Naive thymus-derived CD4-positive, alpha-beta T cell (primary cell): ENCODE measurements around the gene NMBR. TPM values are rescaled to one million over a fixed set of nuclear protein-coding genes. Genes with fewer than 3 reads are reported as not detected.
A peak's percentile ranks its signal among the peaks of the same experiment; 100 is the strongest.

Experiments
- ATAC-seq: fragments of 150-1000 bp; cut with Tn5 transposase; 2 replicates; pipeline ENCODE4 v1.10.0; 2021; ENCODE audit warnings: mild to moderate bottlenecking, moderate library complexity
- CTCF ChIA-PET: fragments of 350-600 bp; sonication (Branson Sonifier 250); formaldehyde crosslinking; loops from one replicate; lab custom pipeline; 2021; ENCODE audit warnings: antibody characterized with exemption; lab: Charles Lee
- POLR2A ChIA-PET: fragments of 350-600 bp; sonication (Branson Sonifier 250); formaldehyde crosslinking; loops from one replicate; lab custom pipeline; 2021; ENCODE audit warnings: antibody characterized with exemption, inconsistent platforms; lab: Charles Lee
- DNase-seq, 9 donors: peaks; one replicate each; pipeline versions ENCODE4 v3.0.0 to v3.0.0-alpha.2; 2020 to 2022; ENCODE audit warnings: mixed read lengths in 1 of 9
- H3K27ac ChIP-seq: one replicate; pipeline ENCODE4 v1.7.0; 2013; ENCODE audit warnings: mild to moderate bottlenecking, low read depth, low read length, moderate library complexity
- H3K27me3 ChIP-seq, 2 donors: one replicate each; pipeline ENCODE4 v1.7.0; 2013; ENCODE audit warnings: low read length in 2 of 2, mild to moderate bottlenecking in 2 of 2, moderate library complexity in 2 of 2; ENCODE audit not compliant: control insufficient read depth in 2 of 2, insufficient read depth in 2 of 2
- H3K36me3 ChIP-seq, 3 experiments: 1 replicate in 2 of 3; 2 replicates in 1 of 3; pipeline ENCODE4 v1.7.0; 2013; ENCODE audit warnings: low read length in 3 of 3, mild to moderate bottlenecking in 3 of 3, moderate library complexity in 1 of 3; ENCODE audit not compliant: insufficient read depth in 3 of 3, control insufficient read depth in 2 of 3
- H3K4me1 ChIP-seq, 2 donors: one replicate each; pipeline ENCODE4 v1.7.0; 2013; ENCODE audit warnings: low read length in 2 of 2, mild to moderate bottlenecking in 2 of 2, moderate library complexity in 1 of 2; ENCODE audit not compliant: control insufficient read depth in 2 of 2, insufficient read depth in 2 of 2
- H3K4me3 ChIP-seq: 2 replicates; pipeline ENCODE4 v1.7.0; 2013; ENCODE audit warnings: mild to moderate bottlenecking, low read length
- H3K9me3 ChIP-seq, 3 experiments: 1 replicate in 2 of 3; 2 replicates in 1 of 3; pipeline ENCODE4 v1.7.0; 2013; ENCODE audit warnings: low read length in 3 of 3; ENCODE audit not compliant: control insufficient read depth in 2 of 3
- H3K27ac Mint-ChIP-seq, 9 donors: one replicate each; pipeline ENCODE4 v1.8.0; 2020 to 2022; ENCODE audit warnings: mixed read lengths in 9 of 9, mild to moderate bottlenecking in 8 of 9, moderate library complexity in 5 of 9, inconsistent platforms in 2 of 9
- H3K27me3 Mint-ChIP-seq, 5 donors: one replicate each; pipeline ENCODE4 v1.8.0; 2021 to 2022; ENCODE audit warnings: mixed read lengths in 5 of 5, mild to moderate bottlenecking in 1 of 5
- H3K36me3 Mint-ChIP-seq, 5 donors: one replicate each; pipeline ENCODE4 v1.8.0; 2020 to 2022; ENCODE audit warnings: mixed read lengths in 5 of 5, mild to moderate bottlenecking in 3 of 5, inconsistent platforms in 1 of 5
- H3K4me1 Mint-ChIP-seq, 7 donors: one replicate each; pipeline ENCODE4 v1.8.0; 2020 to 2022; ENCODE audit warnings: mixed read lengths in 7 of 7, mild to moderate bottlenecking in 3 of 7, inconsistent platforms in 1 of 7
- H3K4me3 Mint-ChIP-seq, 10 donors: one replicate each; pipeline ENCODE4 v1.8.0; 2020 to 2022; ENCODE audit warnings: mild to moderate bottlenecking in 10 of 10, mixed read lengths in 10 of 10, moderate library complexity in 6 of 10, inconsistent platforms in 2 of 10
- H3K9me3 Mint-ChIP-seq, 11 donors: one replicate each; pipeline ENCODE4 v1.8.0; 2020 to 2022; ENCODE audit warnings: mixed read lengths in 11 of 11, mild to moderate bottlenecking in 4 of 11, inconsistent platforms in 1 of 11, moderate library complexity in 1 of 11
- intact Hi-C, 2 donors: fragments of 100-400 bp; cut with micrococcal nuclease; formaldehyde crosslinking; loops; one replicate each; pipeline ENCODE4 v1.15.1; 2023
- polyA plus RNA-seq, 2 donors: library from polyadenylated mRNA; unstranded; fragments of 300-500 nt; fragmentation: Illumina TruSeq; gene quantifications; one replicate each; pipeline ENCODE4 v1.2.3, GENCODE V29; 2021
- total RNA-seq, 6 experiments: library from RNA in 5 of 6; stranded (reverse) in 5 of 6; gene quantifications; 1 replicate in 5 of 6; 2 replicates in 1 of 6; pipeline ENCODE4 v1.2.3 and lab custom pipeline; 2021 to 2026

Gene NMBR
- total and polyA plus RNA-seq, 7 experiments from 2014 or later, result not detected

DNA sequence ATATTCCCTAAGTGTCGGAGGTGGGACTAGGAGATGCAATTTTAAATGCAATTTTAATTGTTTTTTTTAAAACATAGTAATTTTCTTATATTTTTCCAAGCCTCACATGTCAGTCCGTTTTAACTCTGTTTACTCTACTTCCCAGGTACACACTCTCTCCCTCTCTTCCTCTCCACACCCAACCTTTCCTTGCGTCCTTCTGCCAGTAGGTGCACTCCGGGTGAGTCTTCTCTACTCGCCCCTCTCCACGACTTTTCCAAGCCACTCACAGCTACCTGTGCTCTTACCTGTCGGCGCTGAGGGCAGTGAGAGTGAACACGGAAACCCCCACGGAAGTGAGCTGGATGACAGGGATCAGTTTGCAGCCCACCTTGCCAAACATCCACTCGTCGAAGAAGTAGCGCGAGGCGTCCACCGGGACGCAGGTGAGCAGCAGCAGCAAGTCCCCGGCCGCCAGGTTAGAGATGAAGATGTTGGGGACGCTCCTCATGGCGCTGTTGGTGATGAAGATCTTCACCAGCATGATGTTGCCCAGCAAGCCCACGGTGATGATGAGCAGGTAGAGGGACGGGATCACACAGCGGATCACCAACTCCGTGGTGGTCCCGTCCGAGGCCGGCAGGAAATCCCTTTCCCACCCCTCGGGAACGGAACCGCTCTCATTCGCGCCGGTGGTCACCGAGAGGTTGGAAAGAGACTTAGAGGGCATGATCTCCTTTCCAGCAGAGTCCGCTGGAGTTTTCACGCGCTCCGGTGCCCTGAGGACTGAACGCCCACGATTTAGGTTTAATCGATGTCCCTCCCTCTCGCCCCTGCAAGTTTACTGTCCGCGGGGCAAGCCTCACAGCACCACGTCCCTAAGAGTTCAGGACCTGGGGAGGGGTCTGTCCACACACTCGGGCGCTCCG lies 58.7 kb downstream of the NMBR start:
- POLR2A ChIA-PET, result no interaction called here
- no peak for ATAC-seq
- no peaks in the 10 kb centered on the region for H3K9me3 ChIP-seq
- no peak for DNase-seq
- Mint-ChIP-seq H3K4me3 (peak overlapping the region in 6 of 10 donors; percentile 11 to 57 (median 40)), H3K36me3 (peaks cover 0 to 5% (median 0%) of the 10 kb centered on the region in 5 donors), H3K4me1 (peaks cover 0 to 8% (median 4%) of the 10 kb centered on the region in 7 donors), H3K9me3 (peaks cover 0 to 6% (median 0%) of the 10 kb centered on the region in 11 donors), H3K27ac (no peak overlapping the region), H3K27me3 (peaks cover 25 to 42% (median 36%) of the 10 kb centered on the region in 5 donors)
- CTCF ChIA-PET, result no interaction called here
- no peaks in the 10 kb centered on the region for H3K36me3 ChIP-seq
- H3K27ac ChIP-seq, result no peak overlapping the region
- no peaks in the 10 kb centered on the region for H3K4me1 ChIP-seq
- intact Hi-C loops, result no loop called here
- peaks cover 0 to 6% of the 10 kb centered on the region in 2 donors for H3K27me3 ChIP-seq
- H3K4me3 ChIP-seq, result no peak overlapping the region

DNA sequence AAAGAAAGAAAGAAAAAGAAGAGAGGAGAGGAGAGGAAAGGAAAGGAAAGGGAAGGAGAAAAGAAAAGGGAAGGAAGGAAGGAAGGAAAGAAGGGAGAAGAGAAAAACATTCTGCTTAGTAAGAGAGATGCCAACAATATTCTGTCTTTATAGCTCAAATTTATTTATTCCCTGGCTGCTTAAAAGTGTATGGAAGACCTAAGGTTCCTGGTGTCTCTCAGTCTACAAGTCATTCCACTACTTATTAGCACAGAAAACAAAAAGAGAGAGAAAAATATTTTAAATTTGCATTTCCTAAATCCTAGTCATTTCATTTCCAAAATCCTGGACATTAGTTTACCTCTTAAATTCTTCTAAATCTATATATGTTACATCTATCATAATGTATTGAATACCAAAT lies 67.8 kb downstream of the NMBR start:
- ChIA-PET CTCF (no interaction called here), POLR2A (no interaction called here)
- no peak overlapping the region for H3K4me3 Mint-ChIP-seq
- peaks cover 0 to 11% (median 4%) of the 10 kb centered on the region in 5 donors for H3K27me3 Mint-ChIP-seq
- H3K27ac Mint-ChIP-seq, result no peak overlapping the region
- peaks cover 0 to 5% (median 3%) of the 10 kb centered on the region in 7 donors for H3K4me1 Mint-ChIP-seq
- no peaks in the 10 kb centered on the region for H3K27me3 ChIP-seq
- no peak overlapping the region for H3K27ac ChIP-seq
- no peak overlapping the region for H3K4me3 ChIP-seq
- ATAC-seq, result no peak
- H3K9me3 Mint-ChIP-seq, result peaks cover 0 to 2% (median 0%) of the 10 kb centered on the region in 11 donors
- DNase-seq, result no peak
- intact Hi-C loops, result no loop called here
- H3K9me3 ChIP-seq, result no peaks in the 10 kb centered on the region
- no peaks in the 10 kb centered on the region for H3K36me3 Mint-ChIP-seq
- H3K36me3 ChIP-seq, result no peaks in the 10 kb centered on the region
- H3K4me1 ChIP-seq, result peaks cover 0 to 4% of the 10 kb centered on the region in 2 donors

DNA sequence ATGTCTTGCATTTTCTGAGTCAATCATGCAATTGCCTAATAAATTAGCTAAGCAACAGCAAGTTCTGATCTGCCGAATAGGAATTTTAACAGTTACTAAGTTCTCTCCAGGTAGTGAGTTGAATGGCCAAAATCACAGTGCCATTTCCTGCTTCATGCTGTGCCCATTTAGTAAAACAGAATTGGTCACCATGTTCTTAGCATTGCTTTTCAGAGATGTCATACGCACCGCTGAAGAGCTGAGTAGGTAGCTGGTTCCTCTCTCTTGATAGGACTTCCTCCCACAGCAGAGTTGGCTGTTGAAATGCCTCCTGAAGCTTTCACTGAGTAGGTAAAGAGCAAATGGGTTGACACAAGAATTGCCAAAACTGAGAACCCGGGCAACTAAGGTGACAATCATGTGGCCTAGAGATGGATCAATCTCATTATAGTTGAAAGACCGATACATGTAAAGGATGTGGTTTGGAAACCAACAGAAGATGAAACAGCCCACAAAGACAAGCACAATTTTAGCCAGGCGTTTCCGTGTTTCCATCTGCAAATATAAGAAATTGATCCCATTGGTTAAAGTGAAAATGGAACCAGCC lies 71.3 kb downstream of the NMBR start:
- peaks cover 0 to 24% (median 16%) of the 10 kb centered on the region in 5 donors for H3K27me3 Mint-ChIP-seq
- no peak overlapping the region for H3K27ac ChIP-seq
- ChIA-PET CTCF (interaction anchor here (0.7 kb wide), 1 partner anchor 341 kb away, joined by 6 read pairs; no protein-coding TSS in a partner anchor), POLR2A (no interaction called here)
- H3K36me3 ChIP-seq, result no peaks in the 10 kb centered on the region
- H3K4me3 Mint-ChIP-seq, result no peak overlapping the region
- H3K4me1 Mint-ChIP-seq, result peaks cover 0 to 5% (median 3%) of the 10 kb centered on the region in 7 donors
- no peaks in the 10 kb centered on the region for H3K27me3 ChIP-seq
- peaks cover 0 to 20% (median 8%) of the 10 kb centered on the region in 11 donors for H3K9me3 Mint-ChIP-seq
- H3K27ac Mint-ChIP-seq, result no peak overlapping the region
- H3K4me1 ChIP-seq, result peaks cover 0 to 4% of the 10 kb centered on the region in 2 donors
- intact Hi-C loops, result no loop called here
- H3K9me3 ChIP-seq, result no peaks in the 10 kb centered on the region
- DNase-seq (no peak), ATAC-seq (no peak)
- no peak overlapping the region for H3K4me3 ChIP-seq
- peaks cover 0 to 10% (median 0%) of the 10 kb centered on the region in 5 donors for H3K36me3 Mint-ChIP-seq

DNA sequence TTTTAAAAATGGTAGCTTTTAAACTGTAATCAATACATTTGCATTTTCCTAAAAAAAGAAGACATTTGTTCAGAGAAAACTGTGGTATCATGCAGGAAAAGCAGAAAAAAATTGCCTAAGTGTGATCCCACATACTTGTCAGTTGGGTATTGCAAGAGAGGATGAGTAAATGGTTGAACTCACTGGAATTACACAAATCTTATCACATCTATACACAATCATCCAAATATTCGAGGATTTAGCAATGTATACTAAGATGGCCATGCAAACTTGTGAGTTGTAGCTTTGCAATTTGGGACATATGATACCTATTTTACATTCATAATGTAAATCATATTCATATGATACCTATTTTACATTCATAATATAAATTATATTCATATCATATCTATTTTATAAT lies 72.4 kb downstream of the NMBR start:
- H3K27ac ChIP-seq, result no peak overlapping the region
- no peaks in the 10 kb centered on the region for H3K9me3 ChIP-seq
- peaks cover 0 to 21% (median 8%) of the 10 kb centered on the region in 11 donors for H3K9me3 Mint-ChIP-seq
- H3K36me3 Mint-ChIP-seq, result peaks cover 0 to 10% (median 0%) of the 10 kb centered on the region in 5 donors
- ATAC-seq (no peak), DNase-seq (no peak)
- H3K27me3 ChIP-seq, result no peaks in the 10 kb centered on the region
- H3K36me3 ChIP-seq, result no peaks in the 10 kb centered on the region
- H3K4me3 ChIP-seq, result no peak overlapping the region
- POLR2A ChIA-PET, result no interaction called here
- no peak overlapping the region for H3K27ac Mint-ChIP-seq
- peaks cover 0 to 5% (median 3%) of the 10 kb centered on the region in 7 donors for H3K4me1 Mint-ChIP-seq
- no peak overlapping the region for H3K4me3 Mint-ChIP-seq
- H3K27me3 Mint-ChIP-seq, result peaks cover 0 to 24% (median 16%) of the 10 kb centered on the region in 5 donors
- CTCF ChIA-PET, result no interaction called here
- peaks cover 0 to 4% of the 10 kb centered on the region in 2 donors for H3K4me1 ChIP-seq
- intact Hi-C loops, result no loop called here

DNA sequence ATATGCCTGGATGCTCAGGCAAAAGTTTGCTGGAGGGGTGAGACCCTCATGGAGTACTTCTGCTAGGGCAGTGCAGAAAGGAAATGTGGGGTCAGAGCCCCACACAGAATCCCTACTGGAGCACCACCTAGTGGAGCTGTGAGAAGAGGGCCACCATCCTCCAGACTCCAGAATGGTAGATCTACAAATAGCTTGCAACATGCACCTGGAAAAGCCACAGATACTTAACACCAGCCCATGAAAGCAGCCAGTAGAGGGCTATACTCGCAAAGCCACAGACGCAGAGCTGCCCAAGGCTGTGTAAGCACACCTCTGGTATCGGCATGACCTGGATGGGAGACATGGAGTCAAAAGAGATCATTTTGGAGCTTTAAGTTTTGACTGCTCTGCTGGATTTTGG lies 74.9 kb downstream of the NMBR start:
- Mint-ChIP-seq H3K27me3 (peaks cover 0 to 31% (median 18%) of the 10 kb centered on the region in 5 donors), H3K4me3 (no peak overlapping the region), H3K9me3 (peaks cover 0 to 21% (median 8%) of the 10 kb centered on the region in 11 donors), H3K36me3 (peaks cover 0 to 10% (median 0%) of the 10 kb centered on the region in 5 donors), H3K4me1 (peaks cover 0 to 5% (median 3%) of the 10 kb centered on the region in 7 donors), H3K27ac (no peak overlapping the region)
- no peak overlapping the region for H3K4me3 ChIP-seq
- H3K27me3 ChIP-seq, result no peaks in the 10 kb centered on the region
- ChIA-PET POLR2A (no interaction called here), CTCF (no interaction called here)
- no peaks in the 10 kb centered on the region for H3K36me3 ChIP-seq
- H3K27ac ChIP-seq, result no peak overlapping the region
- intact Hi-C loops, result no loop called here
- H3K4me1 ChIP-seq, result peaks cover 0 to 4% of the 10 kb centered on the region in 2 donors
- ATAC-seq (no peak), DNase-seq (no peak)
- H3K9me3 ChIP-seq, result no peaks in the 10 kb centered on the region

DNA sequence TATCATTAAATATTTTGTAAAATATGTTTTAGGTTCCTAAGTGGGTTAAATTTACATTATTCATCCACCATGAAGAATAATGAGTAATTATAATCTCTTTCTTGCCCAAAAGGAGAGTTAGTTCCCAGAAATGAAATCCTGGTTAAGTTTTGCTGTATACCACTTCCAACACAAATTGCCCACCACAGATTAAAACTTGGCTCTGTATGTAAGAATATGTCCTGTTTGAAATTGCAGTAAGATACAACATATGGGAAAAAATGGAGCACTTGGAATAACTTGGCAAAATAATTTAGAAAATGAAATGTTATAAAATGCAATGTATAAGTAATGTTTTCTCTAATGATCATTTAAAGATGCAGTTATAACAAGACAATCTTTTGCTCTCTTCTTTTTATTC lies 78.5 kb downstream of the NMBR start:
- Mint-ChIP-seq H3K27me3 (peaks cover 0 to 36% (median 30%) of the 10 kb centered on the region in 5 donors), H3K4me3 (no peak overlapping the region), H3K27ac (no peak overlapping the region), H3K4me1 (peaks cover 0 to 2% (median 0%) of the 10 kb centered on the region in 7 donors), H3K36me3 (peaks cover 0 to 10% (median 0%) of the 10 kb centered on the region in 5 donors), H3K9me3 (peaks cover 0 to 19% (median 8%) of the 10 kb centered on the region in 11 donors)
- Histone ChIP-seq H3K4me3 (no peak overlapping the region), H3K27me3 (no peaks in the 10 kb centered on the region), H3K36me3 (no peaks in the 10 kb centered on the region), H3K4me1 (no peaks in the 10 kb centered on the region), H3K9me3 (no peaks in the 10 kb centered on the region), H3K27ac (no peak overlapping the region)
- intact Hi-C loops, result no loop called here
- POLR2A ChIA-PET, result no interaction called here
- no peak for DNase-seq
- CTCF ChIA-PET, result no interaction called here
- ATAC-seq, result no peak
